Heart right ventricle (tissue), 16 donors: Measurements from ENCODE around the gene PCBP1. TPM values are rescaled to one million over a fixed set of nuclear protein-coding genes. Genes with fewer than 3 reads are reported as not detected.

ENCODE experiments used
- ATAC-seq, 8 donors: fragments of 200-7000 bp; cut with Tn5 transposase; one replicate each; pipeline ENCODE4 v1.9.1; 2020; ENCODE audit warnings: mild to moderate bottlenecking in 8 of 8, moderate library complexity in 8 of 8, moderate number of reproducible peaks in 1 of 8
- DNase-seq, 2 donors: peaks; one replicate each; pipeline ENCODE4 v3.0.0-alpha.2; 2020
- H3K27ac ChIP-seq, 10 donors: fragments of 200-600 bp; sonication (generic) in 2 of 10; one replicate each; pipeline versions ENCODE4 v1.5.0 to v1.8.0; 2020 to 2022; ENCODE audit warnings: mild to moderate bottlenecking in 3 of 10
- H3K27me3 ChIP-seq, 7 donors: fragments of 200-600 bp; one replicate each; pipeline ENCODE4 v1.8.0; 2021 to 2022; ENCODE audit warnings: mild to moderate bottlenecking in 2 of 7
- H3K36me3 ChIP-seq, 9 donors: fragments of 200-600 bp; sonication (generic) in 1 of 9; one replicate each; pipeline versions ENCODE4 v1.5.0 to v1.8.0; 2020 to 2022; ENCODE audit warnings: mild to moderate bottlenecking in 2 of 9
- H3K4me1 ChIP-seq, 9 donors: fragments of 200-600 bp; sonication (generic) in 1 of 9; one replicate each; pipeline versions ENCODE4 v1.5.0 to v1.8.0; 2020 to 2022; ENCODE audit warnings: mild to moderate bottlenecking in 4 of 9
- H3K4me3 ChIP-seq, 10 donors: fragments of 200-600 bp; sonication (generic) in 2 of 10; one replicate each; pipeline versions ENCODE4 v1.5.0 to v1.8.0; 2020 to 2022; ENCODE audit warnings: mild to moderate bottlenecking in 7 of 10, moderate library complexity in 2 of 10
- H3K9me3 ChIP-seq, 11 donors: fragments of 200-600 bp in 10 of 11; sonication (generic) in 2 of 11; one replicate each; pipeline versions ENCODE4 v1.5.0 to v1.8.0; 2013 to 2022; ENCODE audit warnings: mild to moderate bottlenecking in 2 of 11, control low read depth in 1 of 11, moderate library complexity in 1 of 11
- WGBS, 2 donors: extraction: QIAGEN DNeasy Blood & Tissue Kit; methylation state at CpG; one replicate each; pipeline ENCODE4 v1.1.7; 2013; ENCODE audit warnings: inconsistent platforms in 1 of 2; 5-methylcytosine and 5-hydroxymethylcytosine counted together
- intact Hi-C, 10 donors: fragments of 100-400 bp; cut with DNase I; formaldehyde crosslinking; loops; one replicate each; pipeline versions ENCODE4 v1.11.1 to v1.14.2; 2022
- long read RNA-seq, 3 donors: library from polyadenylated mRNA; unstranded; transcript quantifications; one replicate each; pipeline ENCODE4 v2.0.0, GENCODE V29; 2020 to 2021
- polyA plus RNA-seq, 2 donors: library from polyadenylated mRNA; stranded (reverse); fragments of 200-250 nt; gene quantifications; one replicate each; pipeline ENCODE4 v1.2.3, GENCODE V29; 2013
- total RNA-seq, 10 donors: library from RNA; stranded (reverse); fragmentation: NEBNext Ultra II Directional in 3 of 10; extraction: Animal tissue kit (Norgen Biotek cat#: 25700) in 3 of 10; gene quantifications; one replicate each; pipeline versions ENCODE4 v1.2.1 to v1.2.4, GENCODE V29; 2021 to 2023
- TF ChIP-seq, protein P1 (sequence below), 9 donors: fragments of 200-600 bp; sonication (generic) in 2 of 9; IDR thresholded peaks; one replicate each; pipeline versions ENCODE4 v1.5.0 to v1.8.0; 2021 to 2022; ENCODE audit warnings: antibody characterized with exemption in 9 of 9, mild to moderate bottlenecking in 5 of 9, moderate library complexity in 1 of 9
- donor health status: Arrhythmogenic right ventricular cardiomyopathy.
- donor health status: ischemic (EF 13 %, LVEDD 7.1; RV severe dilation, severe dysfunction).
- donor health status: healthy with polysubstance abuse.
- donor health status: DM: no; HTN: yes; CAD: no.
- donor health status: DM: no; HTN: no; CAD: no.
- donor health status: ischemic (EF 25% LVEDD 6.9; RV normal size, moderate dysfunction).
- donor health status: ischemic (EF 25% LVEDD 5.7; RV mildly dilated, moderate dysfunction).
- donor health status: healthy.
- donor health status: DM: yes; HTN: yes; CAD: no.
- donor health status: Ischemic cardiomyopathy.
- donor health status: ischemic (EF 35%, LVEDD 5.7; RV mildly dilated, moderate dysfunction).
- donor health status: nonischemic (EF 11% LVEDD 7.7; RV severe dilation, severe dysfunction).
- donor health status: DM: yes; HTN: yes; CAD: no.
- donor health status: PGD.
- donor health status: ischemic (EF 29% LVEDD 5.4; RV normal size, mild dysfunction).
- donor health status: nonischemic (EF 23%, LVEDD 6.1; RV moderate dilation, normal function).

Gene PCBP1
- total RNA-seq (100 to 1,000 TPM; 197 to 275 (median 219) TPM), polyA plus RNA-seq (100 to 1,000 TPM; 237 to 288 TPM)
- long read RNA-seq, donor 1, transcript PCBP1-201 (1 exons, 1,750 nt) = major isoform, 258 of 258 reads
- long read RNA-seq, donor 1, partial matches to known transcripts = 0 of 258 reads
- long read RNA-seq, donor 1, other reads (novel, unspliced or antisense) = 0 of 258 reads
- long read RNA-seq, donor 2, transcript PCBP1-201 (1 exons, 1,750 nt) = major isoform, 273 of 273 reads
- long read RNA-seq, donor 2, partial matches to known transcripts = 0 of 273 reads
- long read RNA-seq, donor 2, other reads (novel, unspliced or antisense) = 0 of 273 reads
- long read RNA-seq, donor 3, transcript PCBP1-201 (1 exons, 1,750 nt) = major isoform, 266 of 266 reads
- long read RNA-seq, donor 3, partial matches to known transcripts = 0 of 266 reads
- long read RNA-seq, donor 3, other reads (novel, unspliced or antisense) = 0 of 266 reads

DNA sequence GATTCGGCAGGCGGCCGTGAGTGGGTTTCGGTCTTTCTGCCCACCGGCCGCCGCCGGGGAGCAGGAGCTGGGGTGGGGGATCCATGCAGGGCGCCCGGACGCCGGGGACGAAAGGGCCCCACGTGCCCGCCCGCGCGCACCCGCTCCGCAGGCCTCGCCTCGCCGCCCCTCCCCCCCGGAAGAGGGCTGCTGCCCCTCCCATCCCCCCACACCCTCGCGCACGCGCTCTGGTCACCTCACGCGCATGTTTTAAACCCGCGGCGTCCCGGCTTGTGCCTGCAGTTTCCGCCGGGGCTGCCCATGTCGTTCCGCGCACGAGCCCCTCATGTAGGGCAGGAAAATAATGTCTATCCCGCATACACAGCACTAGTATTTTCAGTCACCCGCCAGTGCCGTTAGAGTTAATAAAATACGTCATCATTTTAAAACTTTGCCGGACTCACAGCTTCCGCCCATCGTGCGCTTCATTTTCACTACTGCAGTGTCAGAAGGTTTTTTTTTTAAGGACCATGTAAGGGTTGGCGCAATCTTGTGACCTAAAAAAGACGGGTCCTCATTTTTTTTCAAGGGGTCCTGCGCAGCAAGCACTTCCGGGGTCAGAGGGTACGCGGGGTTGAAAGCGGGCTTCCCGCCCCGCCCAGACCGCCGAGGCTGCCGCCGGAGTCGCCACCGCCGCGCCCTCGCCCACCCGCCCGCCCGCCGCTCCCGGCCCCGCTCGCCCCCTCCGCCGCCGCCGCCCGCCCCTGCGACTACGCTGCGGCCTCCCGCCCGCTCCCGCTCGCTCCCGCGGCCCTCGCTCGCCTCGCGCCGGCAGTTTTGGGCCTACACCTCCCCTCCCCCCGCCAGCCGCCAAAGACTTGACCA lies at the start of gene PCBP1:
Gene PCBP1, plus strand, starts transcription at position 640 of the 864 bp plus-strand sequence. CDS start 267 bp downstream, outside the sequence.
- WGBS, 2 donors = 0 to 1% methylated on average over 69 to 87 of the region's 94 CpGs
- Histone ChIP-seq H3K4me3 (peak within 1 kb of the TSS; percentile 53 to 98 (median 86)), H3K9me3 (no peaks in the 10 kb centered on the region), H3K36me3 (peaks cover 0 to 41% (median 16%) of the 10 kb centered on the region in 9 donors), H3K27ac (peak within 1 kb of the TSS; percentile 99 to 100 (median 100)), H3K27me3 (no peaks in the 10 kb centered on the region), H3K4me1 (peaks cover 4 to 60% (median 46%) of the 10 kb centered on the region in 9 donors)
- TF ChIP-seq, protein P1, sequence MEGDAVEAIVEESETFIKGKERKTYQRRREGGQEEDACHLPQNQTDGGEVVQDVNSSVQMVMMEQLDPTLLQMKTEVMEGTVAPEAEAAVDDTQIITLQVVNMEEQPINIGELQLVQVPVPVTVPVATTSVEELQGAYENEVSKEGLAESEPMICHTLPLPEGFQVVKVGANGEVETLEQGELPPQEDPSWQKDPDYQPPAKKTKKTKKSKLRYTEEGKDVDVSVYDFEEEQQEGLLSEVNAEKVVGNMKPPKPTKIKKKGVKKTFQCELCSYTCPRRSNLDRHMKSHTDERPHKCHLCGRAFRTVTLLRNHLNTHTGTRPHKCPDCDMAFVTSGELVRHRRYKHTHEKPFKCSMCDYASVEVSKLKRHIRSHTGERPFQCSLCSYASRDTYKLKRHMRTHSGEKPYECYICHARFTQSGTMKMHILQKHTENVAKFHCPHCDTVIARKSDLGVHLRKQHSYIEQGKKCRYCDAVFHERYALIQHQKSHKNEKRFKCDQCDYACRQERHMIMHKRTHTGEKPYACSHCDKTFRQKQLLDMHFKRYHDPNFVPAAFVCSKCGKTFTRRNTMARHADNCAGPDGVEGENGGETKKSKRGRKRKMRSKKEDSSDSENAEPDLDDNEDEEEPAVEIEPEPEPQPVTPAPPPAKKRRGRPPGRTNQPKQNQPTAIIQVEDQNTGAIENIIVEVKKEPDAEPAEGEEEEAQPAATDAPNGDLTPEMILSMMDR (IDR thresholded peaks at IDR 0.05) = no peak
- ATAC-seq = peak; percentile 85 to 93 (median 91)
- intact Hi-C loops = loop anchor here (1.0 to 5.0 kb wide), 11 partner anchors 35 to 175 kb away; partner anchors contain the start of gene MXD1 (in 4 of the 10)
- peak; percentile 97 to 98 for DNase-seq

DNA sequence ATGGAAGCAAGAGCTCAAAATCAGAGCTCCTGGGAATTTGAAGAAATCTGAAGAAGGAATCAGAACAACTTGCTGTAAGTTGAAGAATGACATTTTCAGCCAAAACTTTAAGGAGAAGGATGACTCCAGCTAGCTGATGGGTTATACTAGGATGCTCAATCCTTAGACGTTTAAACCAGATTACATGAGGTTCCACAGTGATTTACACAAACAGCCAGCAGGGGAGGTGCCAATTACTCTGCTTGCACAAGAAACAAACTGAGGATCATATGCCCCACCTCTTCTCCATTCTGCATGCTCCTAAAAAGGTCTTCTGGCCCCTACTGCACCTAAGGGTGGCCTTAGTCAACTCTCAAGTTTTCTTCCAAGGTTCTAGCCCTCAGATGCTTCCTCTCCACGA lies 47.9 kb upstream of the PCBP1 start:
- 74 to 79% methylated on average over 2 of the region's 2 CpGs for WGBS, 2 donors
- peaks cover 3 to 51% (median 10%) of the 10 kb centered on the region in 9 donors for H3K4me1 ChIP-seq
- no peaks in the 10 kb centered on the region for H3K27me3 ChIP-seq
- H3K4me3 ChIP-seq = no peak overlapping the region
- intact Hi-C loops = no loop called here
- no peaks in the 10 kb centered on the region for H3K9me3 ChIP-seq
- DNase-seq (no peak), ATAC-seq (no peak)
- no peak overlapping the region for H3K27ac ChIP-seq
- peaks cover 0 to 7% (median 0%) of the 10 kb centered on the region in 9 donors for H3K36me3 ChIP-seq
- TF ChIP-seq, protein P1 (IDR thresholded peaks at IDR 0.05) = no peak

DNA sequence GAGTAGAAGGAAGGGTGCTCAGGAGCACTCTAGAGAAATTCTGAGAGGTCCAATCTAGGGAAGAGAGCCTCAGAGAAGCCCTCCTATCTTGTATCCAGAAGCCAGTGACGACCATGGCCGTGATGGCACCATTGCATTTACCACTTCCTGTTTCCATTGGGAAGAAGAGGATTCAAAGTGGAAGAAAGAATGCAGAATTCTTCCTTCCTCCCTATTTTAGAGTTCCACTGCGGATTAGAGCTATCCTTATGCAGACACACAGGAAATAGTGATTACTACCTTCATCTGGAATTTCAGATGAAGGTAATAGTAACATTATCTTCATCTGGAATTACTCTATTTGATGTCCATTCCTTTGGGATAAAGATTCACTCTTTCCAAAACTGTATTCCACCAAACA lies 45.6 kb upstream of the PCBP1 start:
- H3K27me3 ChIP-seq = no peaks in the 10 kb centered on the region
- ATAC-seq (no peak), DNase-seq (no peak)
- WGBS, 2 donors = 79 to 92% methylated on average over 3 of the region's 3 CpGs
- intact Hi-C loops = no loop called here
- no peaks in the 10 kb centered on the region for H3K9me3 ChIP-seq
- TF ChIP-seq, protein P1 (IDR thresholded peaks at IDR 0.05) = no peak
- no peak overlapping the region for H3K4me3 ChIP-seq
- H3K36me3 ChIP-seq = peaks cover 0 to 19% (median 0%) of the 10 kb centered on the region in 9 donors
- peak overlapping the region in 1 of 10 donors; percentile 94 for H3K27ac ChIP-seq
- peaks cover 3 to 62% (median 20%) of the 10 kb centered on the region in 9 donors for H3K4me1 ChIP-seq

DNA sequence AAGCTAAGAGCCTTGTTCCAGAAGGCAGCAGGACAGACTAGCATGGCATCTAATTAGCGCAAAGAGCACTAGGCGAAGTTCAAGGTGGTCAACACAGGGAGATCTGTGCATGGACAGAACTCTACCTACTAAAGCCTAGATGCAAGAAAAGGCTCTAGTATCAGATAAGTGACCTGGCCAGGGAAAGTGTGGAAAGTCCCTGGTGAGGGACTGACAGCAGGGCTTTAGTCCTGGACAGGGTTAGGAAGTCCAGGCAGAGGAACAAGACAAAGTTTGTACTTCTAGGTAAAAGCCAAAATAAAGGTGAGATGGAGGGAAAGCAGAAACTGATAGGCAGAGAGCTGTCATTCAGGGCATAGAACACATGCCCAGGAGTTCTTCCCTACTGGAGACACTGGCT lies 45.0 kb upstream of the PCBP1 start:
- Histone ChIP-seq H3K4me3 (no peak overlapping the region), H3K27ac (peak overlapping the region in 2 of 10 donors; percentile 56 to 94), H3K36me3 (peaks cover 0 to 22% (median 0%) of the 10 kb centered on the region in 9 donors), H3K27me3 (no peaks in the 10 kb centered on the region), H3K4me1 (peaks cover 3 to 68% (median 24%) of the 10 kb centered on the region in 9 donors), H3K9me3 (no peaks in the 10 kb centered on the region)
- intact Hi-C loops = no loop called here
- ATAC-seq (no peak), DNase-seq (no peak)
- TF ChIP-seq, protein P1 (IDR thresholded peaks at IDR 0.05) = no peak
- WGBS, 2 donors = 95 to 97% methylated on average over 2 of the region's 2 CpGs
